OCI-LY1 (cell line): ENCODE measurements around the gene PROSER2.

Experiments
- H2AFZ ChIP-seq: fragments of 200-600 bp; sonication (generic), shearing (Covaris generic); 2 replicates; pipeline ENCODE4 v1.6.0; 2014; ENCODE audit warnings: antibody characterized with exemption, mild to moderate bottlenecking, low read length
- H3F3A ChIP-seq: fragments of 200-600 bp; sonication (generic), shearing (Covaris generic); 2 replicates; pipeline ENCODE4 v1.6.0; 2014; ENCODE audit warnings: mild to moderate bottlenecking, antibody characterized with exemption, low read length, moderate library complexity; ENCODE audit not compliant: insufficient read depth
- H3K27ac ChIP-seq: fragments of 200-600 bp; sonication (generic); 2 replicates; pipeline ENCODE4 v1.5.1; 2014; ENCODE audit warnings: low read length, mixed run types, mild to moderate bottlenecking, low read depth; ENCODE audit not compliant: poor library complexity, severe bottlenecking
- H3K27me3 ChIP-seq: fragments of 200-600 bp; sonication (generic); 2 replicates; pipeline ENCODE4 v1.6.0; 2014; ENCODE audit warnings: antibody characterized with exemption, mild to moderate bottlenecking, low read length, moderate library complexity; ENCODE audit not compliant: insufficient read depth
- H3K36me3 ChIP-seq: fragments of 200-600 bp; sonication (generic); 2 replicates; pipeline ENCODE4 v1.6.1; 2014; ENCODE audit warnings: mild to moderate bottlenecking, antibody characterized with exemption, low read length, moderate library complexity, mixed read lengths; ENCODE audit not compliant: insufficient read depth
- H3K4me1 ChIP-seq: fragments of 200-600 bp; sonication (generic); 2 replicates; pipeline ENCODE4 v1.5.1; 2014; ENCODE audit warnings: mild to moderate bottlenecking, low read length, moderate library complexity; ENCODE audit not compliant: insufficient read depth, severe bottlenecking
- H3K4me2 ChIP-seq: fragments of 200-600 bp; sonication (generic), shearing (Covaris generic); 2 replicates; pipeline ENCODE4 v1.6.1; 2014; ENCODE audit warnings: low read length
- H3K4me3 ChIP-seq: fragments of 200-600 bp; sonication (generic); 2 replicates; pipeline ENCODE4 v1.5.1; 2014; ENCODE audit warnings: low read length, low read depth, mild to moderate bottlenecking, mixed read lengths; ENCODE audit not compliant: poor library complexity, severe bottlenecking
- H3K79me2 ChIP-seq: fragments of 200-600 bp; shearing (Covaris generic); 2 replicates; pipeline ENCODE4 v1.6.1; 2016; ENCODE audit warnings: mixed run types, low read length, mixed read lengths; ENCODE audit not compliant: insufficient read depth
- H3K9ac ChIP-seq: fragments of 200-600 bp; sonication (generic), shearing (Covaris generic); 2 replicates; pipeline ENCODE4 v1.6.1; 2014; ENCODE audit warnings: mild to moderate bottlenecking, low read length, mixed read lengths
- H3K9me2 ChIP-seq: fragments of 200-600 bp; sonication (generic), shearing (Covaris generic); 2 replicates; pipeline ENCODE4 v1.6.1; 2014; ENCODE audit warnings: low read depth, mild to moderate bottlenecking, low read length, mixed read lengths
- H3K9me3 ChIP-seq: fragments of 200-600 bp; shearing (Covaris generic); 2 replicates; pipeline ENCODE4 v1.6.1; 2014; ENCODE audit warnings: low read length, mixed read lengths
- H4K20me1 ChIP-seq: fragments of 200-600 bp; sonication (generic), shearing (Covaris generic); 2 replicates; pipeline ENCODE4 v1.6.0; 2016; ENCODE audit warnings: mild to moderate bottlenecking, low read length; ENCODE audit not compliant: insufficient read depth
- CTCF ChIP-seq: fragments of 200-600 bp; sonication (generic), shearing (Covaris generic); IDR thresholded peaks from 2 replicates; pipeline ENCODE4 v1.5.1; 2017; ENCODE audit warnings: mild to moderate bottlenecking, antibody characterized with exemption, low read length, moderate library complexity, mixed read lengths
- EZH2 ChIP-seq: fragments of 200-600 bp; sonication (generic), shearing (Covaris generic); IDR thresholded peaks from 2 replicates; pipeline ENCODE4 v1.8.0; 2017; ENCODE audit warnings: borderline replicate concordance, mixed run types, mild to moderate bottlenecking, antibody characterized with exemption, low read length, moderate library complexity, mixed read lengths

PROSER2 gene

GRCh38 chr10:11823989-11824346 lies 812 bp downstream of the PROSER2 start:
- Histone ChIP-seq H3K9me3 (no peaks in the 10 kb centered on the region), H3K9me2 (no peaks in the 10 kb centered on the region), H3K36me3 (no peaks in the 10 kb centered on the region), H3K27me3 (no peaks in the 10 kb centered on the region), H3K79me2 (no peaks in the 10 kb centered on the region), H3K9ac (no peak overlapping the region), H3F3A (0 out of 2 replicates have a peak, but pooled peaks cover 3% of the 10 kb centered on the region), H3K4me3 (no peak overlapping the region), H3K4me2 (no peak overlapping the region), H2AFZ (no peak overlapping the region), H3K4me1 (no peaks in the 10 kb centered on the region), H4K20me1 (no peaks in the 10 kb centered on the region), H3K27ac (no peak overlapping the region)
- TF ChIP-seq EZH2 = no peak
- TF ChIP-seq CTCF = no peak

GRCh38 chr10:11824376-11824775 lies 1.2 kb downstream of the PROSER2 start:
- Histone ChIP-seq H3K9me3 (no peaks in the 10 kb centered on the region), H3K9ac (no peak overlapping the region), H3K79me2 (no peaks in the 10 kb centered on the region), H3F3A (0 out of 2 replicates have a peak, but pooled peaks cover 3% of the 10 kb centered on the region), H3K4me3 (no peak overlapping the region), H2AFZ (no peak overlapping the region), H3K27ac (no peak overlapping the region), H3K9me2 (no peaks in the 10 kb centered on the region), H3K36me3 (no peaks in the 10 kb centered on the region), H3K4me1 (no peaks in the 10 kb centered on the region), H3K27me3 (no peaks in the 10 kb centered on the region), H3K4me2 (no peak overlapping the region), H4K20me1 (no peaks in the 10 kb centered on the region)
- TF ChIP-seq EZH2 = no peak
- TF ChIP-seq CTCF = no peak

GRCh38 chr10:11824825-11825224 lies 1.7 kb downstream of the PROSER2 start:
- no peaks in the 10 kb centered on the region for H3K79me2 ChIP-seq
- no peaks in the 10 kb centered on the region for H3K9me2 ChIP-seq
- no peaks in the 10 kb centered on the region for H3K27me3 ChIP-seq
- H4K20me1 ChIP-seq = no peaks in the 10 kb centered on the region
- no peaks in the 10 kb centered on the region for H3K36me3 ChIP-seq
- no peaks in the 10 kb centered on the region for H3K9me3 ChIP-seq
- no peak overlapping the region for H3K27ac ChIP-seq
- no peak overlapping the region for H2AFZ ChIP-seq
- H3K4me1 ChIP-seq = no peaks in the 10 kb centered on the region
- 0 out of 2 replicates have a peak, but pooled peaks cover 3% of the 10 kb centered on the region for H3F3A ChIP-seq
- H3K4me2 ChIP-seq = no peak overlapping the region
- H3K9ac ChIP-seq = no peak overlapping the region
- H3K4me3 ChIP-seq = no peak overlapping the region
- TF ChIP-seq EZH2 = no peak
- no peak for TF ChIP-seq CTCF
